CD14-positive monocyte (primary cell): ENCODE results near the gene CDC14C. TPM values are rescaled to one million over a fixed set of nuclear protein-coding genes. Genes with fewer than 3 reads are reported as not detected.

Source experiments
- DNase-seq, 3 donors: peaks; one replicate each; pipeline ENCODE4 v3.0.0-alpha.2; 2011 to 2022
- H2AFZ ChIP-seq: 2 replicates; pipeline ENCODE4 v1.6.0; 2012; ENCODE audit warnings: mild to moderate bottlenecking, low read depth, low read length, inconsistent platforms; ENCODE audit not compliant: insufficient read depth, poor library complexity, severe bottlenecking
- H3K27ac ChIP-seq, 2 donors: 1 replicate in 1 of 2; 2 replicates in 1 of 2; pipeline ENCODE4 v1.5.1; 2012 to 2013; ENCODE audit warnings: low read length in 2 of 2, control low read depth in 1 of 2, inconsistent platforms in 1 of 2, low read depth in 1 of 2, mild to moderate bottlenecking in 1 of 2
- H3K27me3 ChIP-seq, 2 donors: one replicate each; pipeline versions ENCODE4 v1.6.0 to v1.6.1; 2011 to 2013; ENCODE audit warnings: low read length in 2 of 2; ENCODE audit not compliant: control insufficient read depth in 2 of 2, insufficient read depth in 2 of 2
- H3K36me3 ChIP-seq, 2 donors: replicated peaks in 1 of 2; 1 replicate in 1 of 2; 2 replicates in 1 of 2; pipeline versions ENCODE4 v1.5.1 to v1.6.1; 2012 to 2013; ENCODE audit warnings: low read length in 2 of 2, control low read depth in 1 of 2, inconsistent platforms in 1 of 2, mild to moderate bottlenecking in 1 of 2; ENCODE audit not compliant: insufficient read depth in 2 of 2, control insufficient read depth in 1 of 2
- H3K4me1 ChIP-seq, 2 donors: 1 replicate in 1 of 2; 2 replicates in 1 of 2; pipeline versions ENCODE4 v1.5.1 to v1.6.1; 2012 to 2013; ENCODE audit warnings: low read length in 2 of 2, control low read depth in 1 of 2, inconsistent platforms in 1 of 2, mild to moderate bottlenecking in 1 of 2, moderate library complexity in 1 of 2; ENCODE audit not compliant: insufficient read depth in 2 of 2, control insufficient read depth in 1 of 2
- H3K4me2 ChIP-seq: replicated peaks from 2 replicates; pipeline ENCODE3; 2012; ENCODE audit warnings: low read length, moderate library complexity, mild to moderate bottlenecking; ENCODE audit not compliant: poor library complexity, severe bottlenecking; ENCODE audit errors: extremely low read depth
- H3K4me3 ChIP-seq, 3 experiments: fragments of 200-600 bp in 1 of 3; sonication (generic) in 1 of 3; replicated peaks in 1 of 3; 1 replicate in 2 of 3; 2 replicates in 1 of 3; pipeline ENCODE4 v1.5.1; 2011 to 2013; ENCODE audit warnings: low read length in 3 of 3, mild to moderate bottlenecking in 3 of 3, control low read depth in 2 of 3, low read depth in 2 of 3, inconsistent platforms in 1 of 3, moderate library complexity in 1 of 3
- H3K79me2 ChIP-seq: 2 replicates; pipeline ENCODE4 v1.6.0; 2012; ENCODE audit warnings: mild to moderate bottlenecking, control low read depth, inconsistent platforms, low read length, moderate library complexity; ENCODE audit not compliant: insufficient read depth
- H3K9ac ChIP-seq: 2 replicates; pipeline ENCODE4 v1.6.0; 2017; ENCODE audit warnings: low read length, mild to moderate bottlenecking; ENCODE audit not compliant: insufficient read depth, poor library complexity, severe bottlenecking
- H3K9me3 ChIP-seq, 2 donors: replicated peaks in 1 of 2; 1 replicate in 1 of 2; 2 replicates in 1 of 2; pipeline versions ENCODE4 v1.5.1 to v1.6.1; 2012 to 2013; ENCODE audit warnings: low read length in 2 of 2, control low read depth in 1 of 2; ENCODE audit not compliant: control insufficient read depth in 1 of 2, insufficient read depth in 1 of 2
- H4K20me1 ChIP-seq: 2 replicates; pipeline ENCODE4 v1.6.0; 2012; ENCODE audit warnings: mild to moderate bottlenecking, low read length, control low read depth, moderate library complexity; ENCODE audit not compliant: insufficient read depth
- H3K27ac Mint-ChIP-seq, 7 donors: one replicate each; pipeline ENCODE4 v1.8.0; 2020; ENCODE audit warnings: mild to moderate bottlenecking in 7 of 7, mixed read lengths in 7 of 7, moderate library complexity in 6 of 7, inconsistent platforms in 2 of 7
- H3K27me3 Mint-ChIP-seq, 3 donors: one replicate each; pipeline ENCODE4 v1.8.0; 2021 to 2022; ENCODE audit warnings: low read depth in 3 of 3, mild to moderate bottlenecking in 3 of 3, mixed read lengths in 3 of 3, moderate library complexity in 3 of 3, inconsistent platforms in 1 of 3
- H3K36me3 Mint-ChIP-seq, 2 donors: one replicate each; pipeline ENCODE4 v1.8.0; 2020; ENCODE audit warnings: mixed read lengths in 2 of 2, inconsistent platforms in 1 of 2, mild to moderate bottlenecking in 1 of 2
- H3K4me1 Mint-ChIP-seq: one replicate; pipeline ENCODE4 v1.8.0; 2020; ENCODE audit warnings: mild to moderate bottlenecking, mixed read lengths
- H3K4me3 Mint-ChIP-seq, 2 donors: one replicate each; pipeline ENCODE4 v1.8.0; 2020; ENCODE audit warnings: mild to moderate bottlenecking in 2 of 2, mixed read lengths in 2 of 2, moderate library complexity in 1 of 2
- H3K9me3 Mint-ChIP-seq, 7 donors: one replicate each; pipeline ENCODE4 v1.8.0; 2020 to 2022; ENCODE audit warnings: mixed read lengths in 7 of 7, mild to moderate bottlenecking in 6 of 7, moderate library complexity in 6 of 7, inconsistent platforms in 2 of 7
- CTCF ChIP-seq: fragments of 200-600 bp; IDR thresholded peaks from one replicate; pipeline ENCODE4 v1.8.0; 2022; ENCODE audit warnings: antibody characterized with exemption, mild to moderate bottlenecking
- WGBS: methylation state at CpG from one replicate; pipeline ENCODE4 v1.1.5; 2013; ENCODE audit warnings: missing lambda C conversion rate; ENCODE audit not compliant: insufficient coverage; 5-methylcytosine and 5-hydroxymethylcytosine counted together
- intact Hi-C, 2 donors: fragments of 100-400 bp; cut with micrococcal nuclease; formaldehyde crosslinking; loops; one replicate each; pipeline versions ENCODE4 v1.15.0 to v1.15.1; 2023
- polyA plus RNA-seq, 3 donors: library from polyadenylated mRNA; depleted of rRNA in 1 of 3; unstranded in 2 of 3; stranded (reverse) in 1 of 3; fragments of 300-500 nt in 2 of 3; fragments of >200 nt in 1 of 3; fragmentation: Illumina TruSeq in 2 of 3; gene quantifications; 1 replicate in 2 of 3; 2 replicates in 1 of 3; pipeline ENCODE4 v1.2.3, GENCODE V29; 2012 to 2021

The CDC14C gene
- polyA plus RNA-seq, 3 donors: not detected

GRCh38 chr7:48899932-48900331 lies 24.4 kb upstream of the CDC14C start:
- no peaks in the 10 kb centered on the region for H3K36me3 ChIP-seq
- WGBS: 67% methylated on average over 2 of the region's 2 CpGs
- intact Hi-C loops: no loop called here
- H3K9me3 ChIP-seq: peaks cover 5 to 6% of the 10 kb centered on the region in 2 donors
- no peaks in the 10 kb centered on the region for H3K27me3 ChIP-seq
- no peak overlapping the region for H3K4me3 Mint-ChIP-seq
- peaks cover 0 to 8% (median 2%) of the 10 kb centered on the region in 7 donors for H3K9me3 Mint-ChIP-seq
- no peaks in the 10 kb centered on the region for H3K79me2 ChIP-seq
- H4K20me1 ChIP-seq: no peaks in the 10 kb centered on the region
- no peak for DNase-seq
- H3K27me3 Mint-ChIP-seq: no peaks in the 10 kb centered on the region
- H3K27ac ChIP-seq: no peak overlapping the region
- no peak for TF ChIP-seq CTCF
- H2AFZ ChIP-seq: no peak overlapping the region
- H3K27ac Mint-ChIP-seq: no peak overlapping the region
- no peaks in the 10 kb centered on the region for H3K4me1 Mint-ChIP-seq
- no peaks in the 10 kb centered on the region for H3K4me1 ChIP-seq
- no peaks in the 10 kb centered on the region for H3K36me3 Mint-ChIP-seq
- H3K4me2 ChIP-seq: no peak overlapping the region
- no peak overlapping the region for H3K4me3 ChIP-seq
- no peak overlapping the region for H3K9ac ChIP-seq

- no peak overlapping the region for H3K9ac ChIP-seq
- no peak for DNase-seq
- Mint-ChIP-seq H3K4me1 (no peaks in the 10 kb centered on the region), H3K27ac (no peak overlapping the region), H3K36me3 (no peaks in the 10 kb centered on the region), H3K27me3 (no peaks in the 10 kb centered on the region), H3K9me3 (peaks cover 2 to 13% (median 6%) of the 10 kb centered on the region in 7 donors), H3K4me3 (no peak overlapping the region)
- intact Hi-C loops: no loop called here
- H3K4me2 ChIP-seq: no peak overlapping the region
- no peaks in the 10 kb centered on the region for H4K20me1 ChIP-seq
- H3K36me3 ChIP-seq: no peaks in the 10 kb centered on the region
- no peak overlapping the region for H3K27ac ChIP-seq
- H3K4me3 ChIP-seq: no peak overlapping the region
- no peaks in the 10 kb centered on the region for H3K79me2 ChIP-seq
- no peaks in the 10 kb centered on the region for H3K4me1 ChIP-seq
- no peaks in the 10 kb centered on the region for H3K27me3 ChIP-seq
- no peak overlapping the region for H2AFZ ChIP-seq
- peaks cover 5 to 9% of the 10 kb centered on the region in 2 donors for H3K9me3 ChIP-seq
- WGBS: 71% methylated on average over 1 of the region's 3 CpGs
- no peak for TF ChIP-seq CTCF
These were observed 22.4 kb upstream of the CDC14C start for GRCh38 chr7:48901966-48902365.
